ENCODE measurements around the gene GFER. TPM values are rescaled to one million over a fixed set of nuclear protein-coding genes. Genes with fewer than 3 reads are reported as not detected.

GFER gene
- total and polyA plus RNA-seq, 9 of the 15 experiments (the other 6 are each of a cell fraction or from before 2014, with no cell fraction given) = 4.3 to 53.7 (median 19.8) TPM

- TF ChIP-seq CUX1 (CRISPR knock-in tag; IDR thresholded peaks at IDR 0.05) = no peak
- TF ChIP-seq KLF6 (CRISPR knock-in tag; IDR thresholded peaks at IDR 0.05; ENCODE audit: borderline replicate concordance) = no peak
- TF ChIP-seq YY1 (IDR thresholded peaks at IDR 0.05; ENCODE audit: borderline replicate concordance in 1 of 3, control insufficient read depth in 1 of 3, extremely low read depth in 1 of 3, insufficient read depth in 3 of 3, insufficient read length in 1 of 3, insufficient replicate concordance in 2 of 3, low read depth in 1 of 3, low read length in 2 of 3) = no peak
- TF ChIP-seq SNAPC5 (CRISPR knock-in tag; IDR thresholded peaks at IDR 0.05) = no peak
- TF ChIP-seq ETV6 (IDR thresholded peaks at IDR 0.05; ENCODE audit: borderline replicate concordance in 1 of 2, low read depth in 2 of 2, low read length in 1 of 2) = no peak; a peak in 1 of 4 replicates
- no peak for TF ChIP-seq ETV6 (CRISPR knock-in tag; IDR thresholded peaks at IDR 0.05; ENCODE audit: borderline replicate concordance)
- TF ChIP-seq SFPQ (IDR thresholded peaks at IDR 0.05; ENCODE audit: low read depth, low read length) = no peak
- TF ChIP-seq HDAC8 (tag; IDR thresholded peaks at IDR 0.05) = no peak
- TF ChIP-seq SMAD4 (CRISPR knock-in tag; conservative IDR thresholded peaks at IDR 0.05) = no peak
- TF ChIP-seq GTF2B (IDR thresholded peaks at IDR 0.05; ENCODE audit: extremely low read depth, insufficient read length) = no peak
- no peak for TF ChIP-seq CC2D1A (IDR thresholded peaks at IDR 0.05)
- TF ChIP-seq LARP7 (IDR thresholded peaks at IDR 0.05) = no peak
- no peak for TF ChIP-seq KDM4B (IDR thresholded peaks at IDR 0.05; ENCODE audit: borderline replicate concordance in 2 of 2, low read depth in 1 of 2)
- no peak for TF ChIP-seq BHLHE40 (IDR thresholded peaks at IDR 0.05; ENCODE audit: low read length)
- no peak for TF ChIP-seq TRIM28 (IDR thresholded peaks at IDR 0.05)
- TF ChIP-seq MTA2 (IDR thresholded peaks at IDR 0.05; ENCODE audit: low read depth) = no peak
- no peak for TF ChIP-seq MAFG (tag; conservative IDR thresholded peaks at IDR 0.05)
- no peak for TF ChIP-seq HDAC3 (IDR thresholded peaks at IDR 0.05; ENCODE audit: borderline replicate concordance, partially characterized antibody)
- no peak for TF ChIP-seq NR3C1 (CRISPR knock-in tag; IDR thresholded peaks at IDR 0.05)
Observed at GRCh38 chr16:1960665-1961630, 23.0 kb upstream of the GFER start (continued).
